ENCODE measurements around the gene CEP112. TPM values are rescaled to one million over a fixed set of nuclear protein-coding genes. Genes with fewer than 3 reads are reported as not detected.

The CEP112 gene
- total and polyA plus RNA-seq, 2 of the 4 experiments (the other 2 are of a cell fraction) = 2.5 to 5.6 TPM

GRCh38 chr17:66037221-66037620 is 154.7 kb downstream of the CEP112 start:
- no peaks in the 10 kb centered on the region for H3K4me1 ChIP-seq (ENCODE audit: control insufficient read depth, insufficient read depth, low read length)
- no peak overlapping the region for H3K4ac ChIP-seq (ENCODE audit: low read depth, low read length)
- dilution Hi-C loops (cut with HindIII; ENCODE audit: low sequenced_read_pairs, unreplicated experiment) = no loop called here
- no peak overlapping the region for H3K23ac ChIP-seq (ENCODE audit: low read depth, low read length)
- H2BK20ac ChIP-seq (ENCODE audit: low read depth, low read length) = no peak overlapping the region
- H2BK120ac ChIP-seq (ENCODE audit: low read depth, low read length) = no peak overlapping the region
- no peak overlapping the region for H3K18ac ChIP-seq (ENCODE audit: low read depth, low read length)
- no peak overlapping the region for H4K8ac ChIP-seq (ENCODE audit: low read depth in 2 of 2, low read length in 2 of 2)
- no peak overlapping the region for H3K4me2 ChIP-seq (ENCODE audit: low read depth, low read length)
- POLR2A ChIA-PET (ENCODE audit: unreplicated experiment) = no interaction called here
- no peak overlapping the region for H3K9ac ChIP-seq (ENCODE audit: low read depth, low read length)
- WGBS, 2 experiments (ENCODE audit: extremely low coverage in 2 of 2, insufficient read length in 1 of 2) = no CpG with 5 or more reads among the region's 3 CpGs
- no peaks in the 10 kb centered on the region for H3K79me1 ChIP-seq (ENCODE audit: low read depth in 1 of 2, low read length in 2 of 2)
- in situ Hi-C loops (cut with MboI; ENCODE audit: low sequenced_read_pairs) = no loop called here
- no TSS peak for BruUV-seq (replicated peaks)
- no peak overlapping the region for H4K91ac ChIP-seq (ENCODE audit: insufficient read depth, low read depth, low read length)
- no peak overlapping the region for H2AFZ ChIP-seq (replicated peaks; ENCODE audit: low read length, poor library complexity)
- H3K56ac ChIP-seq (ENCODE audit: extremely low read depth, insufficient read depth, low read length) = no peak overlapping the region
- CTCF ChIA-PET = no interaction called here
- TF ChIP-seq MAZ (IDR thresholded peaks at IDR 0.05; ENCODE audit: borderline replicate concordance, low read depth, low read length) (no peak), POLR2A (IDR thresholded peaks at IDR 0.05; ENCODE audit: low read depth, low read length) (no peak), RAD21 (IDR thresholded peaks at IDR 0.05; ENCODE audit: low read length) (no peak), CEBPB (IDR thresholded peaks at IDR 0.05; ENCODE audit: low read depth, low read length) (no peak), NFE2L2 (IDR thresholded peaks at IDR 0.05; ENCODE audit: low read depth, low read length) (no peak), MXI1 (IDR thresholded peaks at IDR 0.05; ENCODE audit: borderline replicate concordance, low read depth, low read length) (no peak), SMC3 (IDR thresholded peaks at IDR 0.05; ENCODE audit: low read depth, low read length) (no peak), RCOR1 (IDR thresholded peaks at IDR 0.05; ENCODE audit: insufficient replicate concordance, low read length) (no peak), CTCF (conservative IDR thresholded peaks at IDR 0.05; ENCODE audit: low read depth, low read length) (no peak), FOS (IDR thresholded peaks at IDR 0.05; ENCODE audit: low read depth, low read length) (no peak)
- H2BK15ac ChIP-seq (ENCODE audit: low read depth, low read length) = no peak overlapping the region
- H2AK9ac ChIP-seq (replicated peaks; ENCODE audit: low read depth, low read length, poor library complexity) = no peak overlapping the region
- intact Hi-C loops (cut with micrococcal nuclease) = no loop called here
- no peak overlapping the region for H3K14ac ChIP-seq (replicated peaks; ENCODE audit: low read depth, low read length)
- H3K27me3 ChIP-seq (ENCODE audit: control insufficient read depth, insufficient read depth, low read length) = no peaks in the 10 kb centered on the region
- H3K36me3 ChIP-seq (ENCODE audit: control insufficient read depth, insufficient read depth, low read length) = no peaks in the 10 kb centered on the region
- no peak overlapping the region for H3K4me3 ChIP-seq (ENCODE audit: insufficient read depth, low read depth, low read length)
- H3K9me1 ChIP-seq (ENCODE audit: insufficient read depth, low read length) = 0 out of 2 replicates have a peak, but pooled peaks cover 3% of the 10 kb centered on the region
- no peak overlapping the region for H4K5ac ChIP-seq (ENCODE audit: low read depth, low read length)
- ATAC-seq (ENCODE audit: low read depth) (no peak), DNase-seq (no peak)
- no peaks in the 10 kb centered on the region for H4K20me1 ChIP-seq (ENCODE audit: insufficient read depth, low read length)
- H3K9me3 ChIP-seq (ENCODE audit: control insufficient read depth, insufficient read depth, low read length) = no peaks in the 10 kb centered on the region
- H2BK5ac ChIP-seq (ENCODE audit: low read depth, low read length, poor library complexity, severe bottlenecking) = no peak overlapping the region
- H2AK5ac ChIP-seq (ENCODE audit: low read depth, low read length) = no peak overlapping the region
- no peak overlapping the region for H3K27ac ChIP-seq (ENCODE audit: insufficient read depth, low read length)

All from IMR-90 (cell line).